ENCODE measurements around the gene IGSF9.

IGSF9 gene

GRCh38 chr1:159895836-159896545 is 49.4 kb downstream of the IGSF9 start:
- no peak for DNase-seq

GRCh38 chr1:159895286-159895685 is 50.1 kb downstream of the IGSF9 start:
- no peak for DNase-seq

GRCh38 chr1:159892944-159893343 is 52.5 kb downstream of the IGSF9 start:
- DNase-seq, result no peak

GRCh38 chr1:159891275-159892157 is 53.9 kb downstream of the IGSF9 start:
- DNase-seq, result peak; percentile 71

DNA sequence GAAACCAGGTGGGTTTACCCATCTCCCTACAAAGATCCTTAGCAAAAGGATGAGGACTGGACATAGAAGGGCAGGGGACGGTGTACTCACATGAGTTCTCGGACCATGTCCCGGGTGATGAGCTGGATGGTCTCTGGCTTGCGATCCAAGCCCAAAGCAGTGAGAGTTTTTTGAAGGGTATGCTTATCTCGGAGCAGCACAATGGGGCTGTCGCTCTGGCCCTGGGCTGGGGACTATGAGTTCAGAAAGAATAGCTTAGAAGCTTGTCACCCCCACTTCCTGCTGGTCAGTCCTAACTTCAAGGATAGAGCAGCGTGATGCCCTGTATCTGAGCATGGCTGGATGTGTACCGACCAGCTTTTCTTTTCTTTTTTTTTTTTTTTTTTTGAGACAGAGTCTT is 55.0 kb downstream of the IGSF9 start:
- DNase-seq, result no peak

- DNase-seq, result no peak
These were observed 55.6 kb downstream of the IGSF9 start for GRCh38 chr1:159889821-159890252.

GRCh38 chr1:159889202-159889601 is 56.2 kb downstream of the IGSF9 start:
- DNase-seq, result no peak

- DNase-seq, result no peak
These were observed 61.1 kb downstream of the IGSF9 start for GRCh38 chr1:159884296-159884695.

- DNase-seq, result no peak
These were observed 62.3 kb downstream of the IGSF9 start for GRCh38 chr1:159883134-159883533.

- DNase-seq, result no peak
These were observed 62.9 kb downstream of the IGSF9 start for GRCh38 chr1:159882527-159882862.

DNA sequence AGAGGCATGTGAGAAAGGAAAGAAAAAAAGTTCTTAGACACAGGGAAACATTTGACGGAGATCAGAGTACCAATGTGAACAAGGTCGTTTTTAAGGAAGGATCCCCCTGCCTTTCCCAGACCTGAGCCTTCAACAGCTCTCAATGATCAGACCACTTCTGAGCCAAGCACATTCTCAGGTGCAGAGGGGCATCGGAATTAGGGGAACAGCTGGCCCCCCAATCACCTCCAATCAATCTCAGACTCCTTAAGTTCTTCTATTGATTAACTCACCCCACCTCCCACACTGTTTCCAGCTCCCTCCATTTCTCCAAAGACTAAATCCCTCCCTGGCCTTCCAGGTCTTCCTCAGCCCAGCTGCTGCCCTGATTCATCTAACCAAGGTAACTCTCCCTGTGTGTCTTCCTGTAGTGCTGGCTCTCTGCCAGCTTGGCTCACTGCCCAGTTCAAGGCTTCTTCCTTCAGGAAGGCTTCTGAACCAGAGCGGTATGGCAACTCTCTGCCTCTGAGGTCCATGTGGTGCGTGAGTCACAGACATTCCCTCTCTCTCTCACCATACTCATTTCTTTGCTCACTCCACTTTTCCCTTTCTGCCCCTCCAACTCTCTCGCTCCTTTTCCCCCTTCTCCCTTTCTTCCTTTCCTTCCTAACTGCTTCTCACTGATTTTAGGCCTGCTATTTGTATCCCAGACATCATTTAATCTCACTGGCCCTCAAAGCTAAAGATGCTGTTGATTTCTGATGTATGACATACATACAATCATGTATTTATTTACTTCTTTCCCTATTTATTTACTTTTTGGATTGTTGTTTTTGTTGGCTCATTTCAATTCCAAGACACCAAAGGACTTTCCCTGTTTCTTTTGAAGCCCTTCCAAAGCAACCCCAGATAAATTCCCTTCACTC is 63.5 kb downstream of the IGSF9 start:
- DNase-seq, result peak; percentile 89

DNA sequence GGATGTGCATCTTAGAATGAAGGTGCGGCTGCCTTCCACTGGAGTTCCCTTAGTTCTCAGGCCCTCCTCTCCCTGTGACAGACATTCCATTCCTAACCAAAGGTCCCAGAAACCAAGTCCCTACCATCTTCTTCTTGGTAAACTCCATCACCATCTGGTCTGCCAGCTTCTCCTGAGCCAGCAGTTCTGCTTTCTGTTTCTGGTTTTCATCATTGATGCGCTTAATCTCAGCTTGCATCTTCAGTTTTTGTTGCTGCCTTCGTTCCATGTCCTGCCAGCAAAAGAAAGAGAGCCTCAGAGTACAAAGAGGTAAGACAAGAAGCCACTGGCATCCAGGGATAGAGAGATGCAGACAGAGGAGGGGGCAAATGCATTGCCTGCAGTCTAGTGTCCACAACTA is 65.0 kb downstream of the IGSF9 start:
- DNase-seq, result peak; percentile 42

DNA sequence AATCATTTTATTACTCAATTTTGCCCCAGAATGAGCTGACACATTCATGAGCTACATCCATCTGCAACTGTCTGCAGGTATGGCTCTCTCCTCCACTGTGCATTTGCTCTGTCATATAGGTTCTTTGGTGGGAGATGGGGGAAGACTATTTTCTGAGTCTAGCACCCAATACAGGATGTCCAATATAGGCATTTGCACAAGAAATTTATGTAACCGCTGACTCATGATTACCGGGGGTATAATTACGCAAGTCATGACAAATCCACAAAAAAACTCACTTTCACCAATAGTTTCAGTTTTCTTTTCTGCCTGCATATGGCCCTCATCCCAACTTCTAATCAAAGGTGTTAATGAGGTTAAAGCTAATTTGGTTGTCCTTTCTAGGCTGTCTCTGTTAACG is 65.4 kb downstream of the IGSF9 start:
- no peak for DNase-seq

GRCh38 chr1:159879136-159879535 is 66.3 kb downstream of the IGSF9 start:
- no peak for DNase-seq

- DNase-seq, result peak; percentile 64
These were observed 67.5 kb downstream of the IGSF9 start for GRCh38 chr1:159877695-159878444.
